GM23338 (cell line): ENCODE data around the gene TENT5A.

Experiments
- EZH2 ChIP-seq: fragments of 200-600 bp; sonication (generic); IDR thresholded peaks from one replicate; pipeline ENCODE4 v1.8.0; 2017; ENCODE audit warnings: antibody characterized with exemption, mild to moderate bottlenecking, low read depth; ENCODE audit not compliant: unreplicated experiment
- EZH2phosphoT487 ChIP-seq: fragments of 200-600 bp; sonication (generic); IDR thresholded peaks from one replicate; pipeline ENCODE4 v1.8.1; 2018; ENCODE audit warnings: antibody characterized with exemption; ENCODE audit not compliant: unreplicated experiment
- JUNB ChIP-seq: IDR thresholded peaks from one replicate; pipeline ENCODE4 v1.6.1; 2016; ENCODE audit warnings: antibody characterized with exemption; ENCODE audit not compliant: unreplicated experiment
- NANOG ChIP-seq: IDR thresholded peaks from 2 replicates; pipeline ENCODE4 v1.6.1; 2016; ENCODE audit warnings: antibody characterized with exemption, borderline replicate concordance
- POLR2AphosphoS5 ChIP-seq: IDR thresholded peaks from 2 replicates; pipeline ENCODE4 v1.6.1; 2016; ENCODE audit warnings: antibody characterized with exemption, low read depth
- STAT1 ChIP-seq: IDR thresholded peaks from one replicate; pipeline ENCODE4 v1.6.1; 2016; ENCODE audit warnings: antibody characterized with exemption; ENCODE audit not compliant: unreplicated experiment
- ZNF114 ChIP-seq: fragments of 250-450 bp; sonication (Bioruptor Pico); IDR thresholded peaks from 2 replicates; pipeline ENCODE4 v1.5.0; 2020; ENCODE audit warnings: mild to moderate bottlenecking, moderate library complexity
- ZNF331 ChIP-seq: fragments of 250-450 bp; sonication (Bioruptor Pico); IDR thresholded peaks from 2 replicates; pipeline ENCODE4 v1.5.0; 2020; ENCODE audit warnings: low read depth, mild to moderate bottlenecking, moderate library complexity
- TF ChIP-seq, protein P1 (sequence below), 2 experiments: fragments of 200-600 bp in 1 of 2; sonication (generic) in 1 of 2; conservative IDR thresholded peaks; 2 replicates each; pipeline versions ENCODE4 v1.5.1 to v1.6.1; 2016 to 2017; ENCODE audit warnings: antibody characterized with exemption in 2 of 2, low read depth in 2 of 2, mild to moderate bottlenecking in 2 of 2, moderate library complexity in 1 of 2
- TF ChIP-seq, protein P2 (sequence below): IDR thresholded peaks from one replicate; pipeline ENCODE4 v1.6.1; 2018; ENCODE audit warnings: antibody characterized with exemption; ENCODE audit not compliant: unreplicated experiment

DNA sequence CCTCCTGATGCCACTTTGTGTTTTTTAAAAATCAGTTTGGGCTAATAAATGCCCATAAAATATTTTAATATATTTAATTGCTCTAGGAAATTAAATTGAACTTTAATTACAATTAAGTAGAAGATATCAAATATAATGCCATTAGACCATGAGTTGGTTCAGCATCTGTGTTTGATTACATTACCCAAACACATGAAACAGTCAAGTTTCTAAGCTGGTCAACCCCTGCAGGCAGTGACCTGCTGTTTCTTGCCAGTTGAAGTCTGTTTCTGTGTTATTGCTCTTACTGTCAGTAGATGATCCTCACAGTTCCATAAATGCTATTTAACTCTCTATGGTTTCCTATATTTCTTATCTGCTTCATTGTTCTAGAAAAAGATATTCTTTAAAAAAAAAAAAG lies 9.7 kb upstream of the TENT5A start:
- TF ChIP-seq, protein P1, sequence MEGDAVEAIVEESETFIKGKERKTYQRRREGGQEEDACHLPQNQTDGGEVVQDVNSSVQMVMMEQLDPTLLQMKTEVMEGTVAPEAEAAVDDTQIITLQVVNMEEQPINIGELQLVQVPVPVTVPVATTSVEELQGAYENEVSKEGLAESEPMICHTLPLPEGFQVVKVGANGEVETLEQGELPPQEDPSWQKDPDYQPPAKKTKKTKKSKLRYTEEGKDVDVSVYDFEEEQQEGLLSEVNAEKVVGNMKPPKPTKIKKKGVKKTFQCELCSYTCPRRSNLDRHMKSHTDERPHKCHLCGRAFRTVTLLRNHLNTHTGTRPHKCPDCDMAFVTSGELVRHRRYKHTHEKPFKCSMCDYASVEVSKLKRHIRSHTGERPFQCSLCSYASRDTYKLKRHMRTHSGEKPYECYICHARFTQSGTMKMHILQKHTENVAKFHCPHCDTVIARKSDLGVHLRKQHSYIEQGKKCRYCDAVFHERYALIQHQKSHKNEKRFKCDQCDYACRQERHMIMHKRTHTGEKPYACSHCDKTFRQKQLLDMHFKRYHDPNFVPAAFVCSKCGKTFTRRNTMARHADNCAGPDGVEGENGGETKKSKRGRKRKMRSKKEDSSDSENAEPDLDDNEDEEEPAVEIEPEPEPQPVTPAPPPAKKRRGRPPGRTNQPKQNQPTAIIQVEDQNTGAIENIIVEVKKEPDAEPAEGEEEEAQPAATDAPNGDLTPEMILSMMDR (conservative IDR thresholded peaks at IDR 0.05; ENCODE audit: low read depth in 2 of 2): no peak
- no peak for TF ChIP-seq EZH2phosphoT487
- no peak for TF ChIP-seq JUNB
- no peak for TF ChIP-seq POLR2AphosphoS5
- TF ChIP-seq, protein P2, sequence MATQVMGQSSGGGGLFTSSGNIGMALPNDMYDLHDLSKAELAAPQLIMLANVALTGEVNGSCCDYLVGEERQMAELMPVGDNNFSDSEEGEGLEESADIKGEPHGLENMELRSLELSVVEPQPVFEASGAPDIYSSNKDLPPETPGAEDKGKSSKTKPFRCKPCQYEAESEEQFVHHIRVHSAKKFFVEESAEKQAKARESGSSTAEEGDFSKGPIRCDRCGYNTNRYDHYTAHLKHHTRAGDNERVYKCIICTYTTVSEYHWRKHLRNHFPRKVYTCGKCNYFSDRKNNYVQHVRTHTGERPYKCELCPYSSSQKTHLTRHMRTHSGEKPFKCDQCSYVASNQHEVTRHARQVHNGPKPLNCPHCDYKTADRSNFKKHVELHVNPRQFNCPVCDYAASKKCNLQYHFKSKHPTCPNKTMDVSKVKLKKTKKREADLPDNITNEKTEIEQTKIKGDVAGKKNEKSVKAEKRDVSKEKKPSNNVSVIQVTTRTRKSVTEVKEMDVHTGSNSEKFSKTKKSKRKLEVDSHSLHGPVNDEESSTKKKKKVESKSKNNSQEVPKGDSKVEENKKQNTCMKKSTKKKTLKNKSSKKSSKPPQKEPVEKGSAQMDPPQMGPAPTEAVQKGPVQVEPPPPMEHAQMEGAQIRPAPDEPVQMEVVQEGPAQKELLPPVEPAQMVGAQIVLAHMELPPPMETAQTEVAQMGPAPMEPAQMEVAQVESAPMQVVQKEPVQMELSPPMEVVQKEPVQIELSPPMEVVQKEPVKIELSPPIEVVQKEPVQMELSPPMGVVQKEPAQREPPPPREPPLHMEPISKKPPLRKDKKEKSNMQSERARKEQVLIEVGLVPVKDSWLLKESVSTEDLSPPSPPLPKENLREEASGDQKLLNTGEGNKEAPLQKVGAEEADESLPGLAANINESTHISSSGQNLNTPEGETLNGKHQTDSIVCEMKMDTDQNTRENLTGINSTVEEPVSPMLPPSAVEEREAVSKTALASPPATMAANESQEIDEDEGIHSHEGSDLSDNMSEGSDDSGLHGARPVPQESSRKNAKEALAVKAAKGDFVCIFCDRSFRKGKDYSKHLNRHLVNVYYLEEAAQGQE: no peak
- TF ChIP-seq EZH2: no peak
- no peak for TF ChIP-seq STAT1
- no peak for TF ChIP-seq ZNF114 (CRISPR knock-in tag)
- TF ChIP-seq ZNF331 (CRISPR knock-in tag): no peak
- TF ChIP-seq NANOG: no peak
